Measurements from ENCODE around the gene RHBG. TPM values are rescaled to one million over a fixed set of nuclear protein-coding genes. Genes with fewer than 3 reads are reported as not detected.

RHBG gene
- total and polyA plus RNA-seq, 2 experiments from 2014 or later: 1.2 to 1.6 TPM

- TF ChIP-seq CTCF (conservative IDR thresholded peaks at IDR 0.05; ENCODE audit: low read depth in 2 of 2): no peak
Observed at GRCh38 chr1:156346636-156347035, 22.4 kb upstream of the RHBG start (continued).

- H3K27ac ChIP-seq (ENCODE audit: low read depth): no peak overlapping the region
- DNase-seq (ENCODE audit: low spot score): no peak
- no peaks in the 10 kb centered on the region for H3K9me3 Mint-ChIP-seq
- TF ChIP-seq EZH2 (IDR thresholded peaks at IDR 0.05; ENCODE audit: low read depth, unreplicated experiment) (no peak), STAT1 (IDR thresholded peaks at IDR 0.05; ENCODE audit: unreplicated experiment) (no peak), EZH2phosphoT487 (IDR thresholded peaks at IDR 0.05; ENCODE audit: unreplicated experiment) (no peak), REST (IDR thresholded peaks at IDR 0.05; ENCODE audit: unreplicated experiment) (no peak), JUNB (IDR thresholded peaks at IDR 0.05; ENCODE audit: unreplicated experiment) (no peak), CTCF (conservative IDR thresholded peaks at IDR 0.05; ENCODE audit: low read depth in 2 of 2) (no peak), NANOG (IDR thresholded peaks at IDR 0.05; ENCODE audit: borderline replicate concordance) (no peak), CREB1 (CRISPR knock-in tag; IDR thresholded peaks at IDR 0.05; ENCODE audit: low read depth) (no peak), ZNF331 (CRISPR knock-in tag; IDR thresholded peaks at IDR 0.05; ENCODE audit: low read depth) (no peak), ZNF462 (CRISPR knock-in tag; IDR thresholded peaks at IDR 0.05) (no peak), POLR2AphosphoS5 (IDR thresholded peaks at IDR 0.05; ENCODE audit: low read depth) (no peak), ZNF114 (CRISPR knock-in tag; IDR thresholded peaks at IDR 0.05) (no peak)
Observed at GRCh38 chr1:156347331-156347730, 21.7 kb upstream of the RHBG start.

More at GRCh38 chr1:156347331-156347730, 21.7 kb upstream of the RHBG start:
- no peak overlapping the region for H3K4me3 ChIP-seq
- no peaks in the 10 kb centered on the region for H3K27me3 Mint-ChIP-seq (ENCODE audit: insufficient read depth, low read depth, poor library complexity)
- no peaks in the 10 kb centered on the region; the same call in 1 of the 2 replicates for H4K20me1 ChIP-seq (replicated peaks; ENCODE audit: insufficient read depth)
- no peaks in the 10 kb centered on the region for H3K27me3 ChIP-seq (ENCODE audit: insufficient read depth)
- no peak overlapping the region for H3K4me2 ChIP-seq
- no peaks in the 10 kb centered on the region for H3K79me2 ChIP-seq (replicated peaks; ENCODE audit: insufficient read depth)
- H2AFZ ChIP-seq: no peak overlapping the region
- no peaks in the 10 kb centered on the region for H3K4me1 Mint-ChIP-seq
- no peaks in the 10 kb centered on the region for H3K4me1 ChIP-seq (ENCODE audit: insufficient read depth)
- no peak overlapping the region for H3K4me3 Mint-ChIP-seq
- no peaks in the 10 kb centered on the region for H3K36me3 Mint-ChIP-seq (ENCODE audit: low read depth)
- H3K36me3 ChIP-seq (ENCODE audit: insufficient read depth): no peaks in the 10 kb centered on the region
- H3K9me2 ChIP-seq (ENCODE audit: insufficient read depth): no peaks in the 10 kb centered on the region
- no peak for ATAC-seq
- no peak overlapping the region for H3K27ac Mint-ChIP-seq
- no peaks in the 10 kb centered on the region; the same call in 1 of the 2 replicates for H3F3A ChIP-seq (replicated peaks; ENCODE audit: low read depth)

Measured in GM23338 (cell line).